ENCODE results near the gene SPAG8.

The SPAG8 gene

DNA sequence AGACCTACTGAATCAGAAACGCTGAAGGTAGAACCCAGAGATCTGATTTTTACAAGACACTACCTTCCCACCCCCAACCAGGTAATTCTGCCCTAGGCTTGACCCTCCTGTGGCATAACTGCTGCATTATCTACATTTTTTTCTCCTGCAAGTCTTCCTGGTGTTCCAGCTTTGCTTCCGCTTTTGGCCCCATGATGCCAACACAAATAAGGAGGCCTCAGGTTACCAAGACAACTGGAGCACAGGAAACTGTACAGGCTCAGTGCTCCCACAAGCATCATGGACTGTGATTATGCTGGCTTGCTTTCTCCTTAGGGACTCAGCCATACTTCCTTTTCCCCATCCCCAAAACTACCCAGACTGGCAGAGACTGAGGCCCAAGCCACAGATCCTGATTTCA, 51.4 kb downstream of the SPAG8 start:
- Histone ChIP-seq H3K36me3 (ENCODE audit: control insufficient read depth in 1 of 2, insufficient read depth in 2 of 2, low read length in 2 of 2) (no peaks in the 10 kb centered on the region), H3K27me3 (ENCODE audit: control insufficient read depth in 1 of 2, insufficient read depth in 2 of 2, low read length in 2 of 2) (no peaks in the 10 kb centered on the region), H3K4me1 (ENCODE audit: control insufficient read depth in 1 of 2, insufficient read depth in 2 of 2, low read length in 2 of 2) (peaks cover 18 to 32% of the 10 kb centered on the region in 2 donors), H3K4me3 (ENCODE audit: low read depth in 1 of 2, low read length in 2 of 2) (no peak overlapping the region), H3K9ac (ENCODE audit: low read depth in 1 of 2, low read length in 2 of 2) (no peak overlapping the region), H3K27ac (ENCODE audit: low read depth, low read length) (no peak overlapping the region), H3K9me3 (ENCODE audit: control insufficient read depth in 1 of 2, low read length in 2 of 2) (no peaks in the 10 kb centered on the region)

DNA sequence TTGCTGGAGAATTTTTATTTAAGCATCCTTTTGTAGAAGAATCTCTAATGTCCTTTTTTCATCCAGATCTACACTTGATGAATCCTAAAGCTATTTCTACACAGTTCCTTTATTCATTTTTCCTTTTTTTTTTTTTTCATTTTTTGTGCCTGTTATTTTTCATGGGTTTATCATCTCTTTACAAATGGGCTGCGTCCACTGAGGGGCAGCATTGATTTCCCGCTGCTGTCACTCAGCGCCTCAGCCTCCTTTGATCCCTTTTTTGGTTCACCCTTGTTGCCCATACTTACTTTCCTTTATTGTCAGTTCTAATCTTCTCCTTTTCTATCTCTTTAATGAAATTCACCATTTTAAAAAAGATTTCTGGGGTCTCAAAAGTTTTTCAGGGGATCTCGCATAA, 52.3 kb downstream of the SPAG8 start:
- peaks cover 18 to 32% of the 10 kb centered on the region in 2 donors for H3K4me1 ChIP-seq (ENCODE audit: control insufficient read depth in 1 of 2, insufficient read depth in 2 of 2, low read length in 2 of 2)
- H3K27ac ChIP-seq (ENCODE audit: low read depth, low read length), result no peak overlapping the region
- no peak overlapping the region for H3K4me3 ChIP-seq (ENCODE audit: low read depth in 1 of 2, low read length in 2 of 2)
- no peaks in the 10 kb centered on the region for H3K36me3 ChIP-seq (ENCODE audit: control insufficient read depth in 1 of 2, insufficient read depth in 2 of 2, low read length in 2 of 2)
- no peaks in the 10 kb centered on the region for H3K9me3 ChIP-seq (ENCODE audit: control insufficient read depth in 1 of 2, low read length in 2 of 2)
- H3K9ac ChIP-seq (ENCODE audit: low read depth in 1 of 2, low read length in 2 of 2), result no peak overlapping the region
- H3K27me3 ChIP-seq (ENCODE audit: control insufficient read depth in 1 of 2, insufficient read depth in 2 of 2, low read length in 2 of 2), result no peaks in the 10 kb centered on the region
